ENCODE measurements around the gene MRPL54.
"Not testable (repeated sequence)": the region's sequence is repeated elsewhere in the genome, so short reads cannot be mapped to it uniquely, and the experiment has no call there.

The MRPL54 gene

GRCh38 chr19:3751236-3751635, 11.2 kb upstream of the MRPL54 start:
- no peak for TF ChIP-seq CTCF (IDR thresholded peaks at IDR 0.05; ENCODE audit: insufficient read depth, low read depth, low read length, missing control alignments)
- no peak overlapping the region for H3K4me3 ChIP-seq (ENCODE audit: low read length)
- DNase-seq (ENCODE audit: low read depth) = no peak

- no peak for DNase-seq (ENCODE audit: low read depth)
- TF ChIP-seq CTCF (IDR thresholded peaks at IDR 0.05; ENCODE audit: insufficient read depth, low read depth, low read length, missing control alignments) = no peak
- no peak overlapping the region for H3K4me3 ChIP-seq (ENCODE audit: low read length)
These were observed 10.0 kb upstream of the MRPL54 start for GRCh38 chr19:3752492-3752891.

GRCh38 chr19:3753631-3754410, 8.7 kb upstream of the MRPL54 start:
- no peak for TF ChIP-seq CTCF (IDR thresholded peaks at IDR 0.05; ENCODE audit: insufficient read depth, low read depth, low read length, missing control alignments)
- no peak for DNase-seq (ENCODE audit: low read depth)

GRCh38 chr19:3757705-3758104, 4.8 kb upstream of the MRPL54 start:
- not testable (repeated sequence) for H3K4me3 ChIP-seq (ENCODE audit: low read length); DNase-seq (ENCODE audit: low read depth)

More at GRCh38 chr19:3753631-3754410, 8.7 kb upstream of the MRPL54 start:
- no peak overlapping the region for H3K4me3 ChIP-seq (ENCODE audit: low read length)

GRCh38 chr19:3758297-3758696, 4.2 kb upstream of the MRPL54 start:
- not testable (repeated sequence) for DNase-seq (ENCODE audit: low read depth); H3K4me3 ChIP-seq (ENCODE audit: low read length)

GRCh38 chr19:3759482-3760254, 2.8 kb upstream of the MRPL54 start:
- no peak overlapping the region for H3K4me3 ChIP-seq (ENCODE audit: low read length)
- no peak for DNase-seq (ENCODE audit: low read depth)
- no peak for TF ChIP-seq CTCF (IDR thresholded peaks at IDR 0.05; ENCODE audit: insufficient read depth, low read depth, low read length, missing control alignments)

- peak; percentile 16 for DNase-seq (ENCODE audit: low read depth)
- TF ChIP-seq CTCF (IDR thresholded peaks at IDR 0.05; ENCODE audit: insufficient read depth, low read depth, low read length, missing control alignments) = no peak
- H3K4me3 ChIP-seq (ENCODE audit: low read length) = peak overlapping the region; percentile 96
These were observed 1.6 kb upstream of the MRPL54 start for GRCh38 chr19:3760871-3761361.

Data from epithelial cell of esophagus (primary cell).